HG02938 (cell line): Measurements from ENCODE around the gene BCL2L15.

Experiments
- ATAC-seq: cut with Tn5 transposase; IDR thresholded peaks from one replicate; pipeline ENCODE4 v1.9.1; 2021; ENCODE audit warnings: mild to moderate bottlenecking, moderate library complexity; ENCODE audit not compliant: unreplicated experiment

BCL2L15 gene

GRCh38 chr1:113887402-113888175, at the start of gene BCL2L15:
TSS of gene BCL2L15 (minus strand) at chr1:113887581. CDS start at chr1:113887375, 206 bp downstream.
- no peak for ATAC-seq

DNA sequence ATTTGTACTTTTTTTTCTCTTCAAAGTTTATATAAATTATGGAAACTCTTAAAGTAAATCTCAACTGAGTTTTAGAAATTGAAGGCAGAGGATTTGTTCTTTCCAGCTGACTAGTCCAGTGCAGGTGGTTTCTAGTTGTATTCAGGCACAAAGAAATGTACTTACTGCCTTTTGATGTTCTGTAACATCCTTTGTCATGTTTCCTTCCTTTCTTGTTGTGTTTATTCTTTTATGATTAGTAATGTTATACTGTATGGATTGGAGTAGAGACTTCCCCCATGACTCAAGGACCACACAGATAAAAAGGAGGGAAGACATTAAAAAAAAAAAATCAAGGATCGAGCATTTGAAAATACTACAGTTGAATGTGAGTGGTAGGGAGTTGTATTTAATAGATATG, 49.8 kb upstream of the BCL2L15 start:
- ATAC-seq = no peak

GRCh38 chr1:113935970-113936369, 48.6 kb upstream of the BCL2L15 start:
- no peak for ATAC-seq

DNA sequence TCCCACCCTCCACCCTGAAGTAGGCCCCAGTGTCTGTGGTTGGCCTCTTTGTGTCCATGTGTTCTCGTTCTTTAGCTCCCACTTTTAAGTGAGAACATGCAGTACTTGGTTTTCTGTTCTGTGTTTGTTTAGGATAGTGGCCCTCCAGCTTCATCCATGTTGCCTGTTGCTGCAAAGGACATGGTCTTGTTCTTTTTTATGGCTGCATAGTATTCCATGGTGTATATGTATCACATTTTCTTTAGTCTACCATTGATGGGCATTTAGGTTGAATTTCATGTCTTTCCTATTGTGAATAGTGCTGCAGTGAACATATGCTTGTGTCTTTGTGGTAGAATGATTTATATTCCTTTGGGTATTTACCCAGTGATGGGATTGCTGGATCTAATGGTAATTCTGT, 47.8 kb upstream of the BCL2L15 start:
- ATAC-seq = no peak

DNA sequence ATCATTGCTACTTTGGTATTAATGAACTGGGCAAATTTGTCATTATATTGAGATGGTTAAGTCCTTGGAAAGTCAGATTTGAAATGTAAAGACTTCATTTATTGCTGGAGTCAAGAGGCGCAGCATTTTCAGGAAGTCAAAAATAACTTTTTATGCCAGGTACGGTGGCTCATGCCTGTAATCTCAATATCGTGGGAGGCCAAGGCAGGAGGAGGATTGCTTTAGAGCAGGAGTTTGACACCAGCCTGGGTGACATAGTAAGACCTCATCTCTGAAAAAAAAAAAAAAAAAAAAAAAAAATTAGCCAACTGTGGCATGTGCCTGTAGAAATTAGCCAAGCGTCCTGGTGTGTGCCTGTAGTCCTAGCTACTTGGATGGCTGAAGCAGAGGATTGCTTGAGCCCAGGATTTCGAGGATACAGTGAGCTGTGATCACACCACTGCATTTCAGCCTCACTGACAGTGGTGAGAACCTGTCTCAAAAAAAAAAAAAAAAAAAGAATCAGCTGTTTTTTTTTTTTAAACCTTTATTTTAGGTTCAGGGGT, 47.2 kb upstream of the BCL2L15 start:
- ATAC-seq = no peak

GRCh38 chr1:113934006-113934405, 46.6 kb upstream of the BCL2L15 start:
- no peak for ATAC-seq

- ATAC-seq = no peak
These were observed 44.1 kb upstream of the BCL2L15 start for GRCh38 chr1:113931451-113931851.

- ATAC-seq = peak; percentile 54
These were observed 43.2 kb upstream of the BCL2L15 start for GRCh38 chr1:113930499-113931161.

GRCh38 chr1:113929750-113930498, 42.5 kb upstream of the BCL2L15 start:
- ATAC-seq = peak; percentile 20

DNA sequence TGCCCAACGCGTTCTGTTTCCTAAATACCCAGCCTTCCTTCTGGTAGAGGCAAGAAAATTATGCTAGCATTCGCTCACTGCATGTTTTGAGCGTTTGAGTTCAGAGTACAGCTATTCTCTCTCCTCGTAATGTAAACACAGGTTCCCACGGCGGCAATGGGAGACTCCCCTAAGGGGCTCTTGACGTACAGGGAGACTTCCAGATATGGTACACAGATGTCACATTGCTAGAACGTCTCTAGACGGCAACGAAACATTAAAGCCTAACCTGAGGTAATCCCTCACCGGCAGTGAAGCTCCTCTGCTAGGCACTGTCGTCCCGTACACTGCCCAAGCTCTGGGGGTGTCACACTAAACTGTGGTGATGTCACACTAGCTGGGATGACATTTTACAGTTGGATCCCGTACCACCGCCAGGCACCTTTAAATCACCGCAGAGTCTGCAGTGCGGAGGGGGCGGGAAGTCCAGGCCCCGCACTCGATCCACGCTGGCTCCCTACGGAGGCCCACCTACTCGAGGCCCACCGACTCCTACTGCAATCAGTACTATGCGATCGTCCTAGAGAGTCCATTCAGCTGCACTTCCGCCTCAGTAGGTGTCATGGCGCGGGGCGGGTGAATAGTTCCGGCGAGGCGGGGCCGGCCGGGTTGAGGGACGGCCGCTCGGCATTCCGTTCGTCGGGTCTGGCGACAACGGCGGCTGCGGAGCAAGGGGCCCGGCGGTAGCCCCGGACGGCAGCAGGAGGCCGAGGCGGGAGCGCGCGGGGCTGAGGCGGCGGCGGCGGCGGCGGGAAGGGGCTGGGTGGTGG, 41.8 kb upstream of the BCL2L15 start, which contains the start of gene HIPK1:
Gene HIPK1, plus strand, starts transcription at position 384 of the 809 bp plus-strand sequence.
- ATAC-seq = peak; percentile 52

- ATAC-seq = peak; percentile 30
These were observed 41.0 kb upstream of the BCL2L15 start for GRCh38 chr1:113928187-113928930.

GRCh38 chr1:113924473-113924872, 37.1 kb upstream of the BCL2L15 start:
- ATAC-seq = no peak

DNA sequence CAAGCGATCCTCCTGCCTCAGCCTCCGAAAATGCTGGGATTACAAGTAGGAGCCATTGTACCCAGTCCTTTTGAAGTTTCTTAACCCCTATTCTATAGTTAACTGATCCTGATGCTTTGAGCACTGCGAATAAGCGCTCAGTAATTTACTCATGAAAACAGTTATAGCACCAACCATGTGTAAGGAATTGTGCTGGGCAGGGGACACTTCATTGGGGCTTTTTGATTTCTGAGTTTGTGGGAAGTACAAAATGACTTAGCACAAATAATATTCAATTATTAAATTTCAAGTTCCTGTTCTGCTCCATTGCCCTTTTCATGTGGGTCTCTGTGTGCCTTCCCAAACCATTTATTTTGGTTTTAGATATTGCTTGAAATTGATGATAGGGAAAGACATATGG, 35.6 kb upstream of the BCL2L15 start:
- no peak for ATAC-seq

DNA sequence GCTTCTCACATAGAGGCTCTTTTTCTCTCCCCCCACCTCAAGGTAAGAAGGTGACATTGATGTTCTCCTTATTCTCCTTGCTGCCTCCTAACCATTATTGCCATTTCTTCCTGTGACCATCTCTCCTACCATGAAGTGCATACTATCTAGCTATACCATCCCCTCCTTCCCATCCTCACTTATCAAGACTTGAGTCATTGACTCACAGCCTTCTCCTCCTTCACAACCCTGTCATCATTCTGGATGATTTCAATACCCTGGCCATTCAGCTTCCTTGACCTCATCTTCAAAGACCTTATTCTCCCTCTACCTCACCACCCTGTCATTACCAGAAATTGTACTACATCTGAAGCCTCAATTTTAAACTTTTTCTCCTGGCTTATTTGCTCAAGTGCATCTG, 30.9 kb upstream of the BCL2L15 start:
- ATAC-seq = no peak

DNA sequence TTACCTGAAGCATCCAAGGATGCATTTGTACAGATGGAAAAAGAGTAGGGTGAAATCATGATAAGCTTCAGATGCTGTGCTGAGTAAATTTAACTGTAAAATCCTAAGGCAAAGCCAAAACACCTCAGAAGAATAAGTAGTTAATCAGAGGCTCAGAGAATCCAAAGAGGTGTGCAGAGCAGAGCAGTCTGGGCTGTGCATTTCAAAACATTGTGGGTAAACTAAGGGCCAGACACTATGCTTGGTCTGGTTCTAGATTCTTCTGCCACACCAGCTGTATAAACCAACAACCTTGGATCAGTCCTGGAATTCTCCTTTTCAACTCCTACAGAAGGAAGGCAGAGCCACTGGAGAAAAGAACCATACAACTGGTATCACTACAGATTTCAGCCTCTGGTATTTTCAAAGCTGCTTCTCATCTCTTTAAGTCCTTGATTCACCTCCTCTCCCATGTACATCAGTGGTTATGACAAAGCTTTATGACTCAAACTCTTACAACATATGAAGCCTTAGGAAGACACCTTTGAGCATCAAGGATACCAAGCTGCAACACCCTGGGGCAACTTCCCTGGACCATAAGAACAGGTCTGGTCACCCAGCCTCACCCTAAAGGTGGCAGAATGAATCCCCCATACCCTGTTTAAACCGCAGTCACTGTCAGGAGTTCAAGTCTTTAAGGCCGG, 30.2 kb upstream of the BCL2L15 start:
- no peak for ATAC-seq

- ATAC-seq = no peak
These were observed 29.6 kb upstream of the BCL2L15 start for GRCh38 chr1:113916974-113917373.

DNA sequence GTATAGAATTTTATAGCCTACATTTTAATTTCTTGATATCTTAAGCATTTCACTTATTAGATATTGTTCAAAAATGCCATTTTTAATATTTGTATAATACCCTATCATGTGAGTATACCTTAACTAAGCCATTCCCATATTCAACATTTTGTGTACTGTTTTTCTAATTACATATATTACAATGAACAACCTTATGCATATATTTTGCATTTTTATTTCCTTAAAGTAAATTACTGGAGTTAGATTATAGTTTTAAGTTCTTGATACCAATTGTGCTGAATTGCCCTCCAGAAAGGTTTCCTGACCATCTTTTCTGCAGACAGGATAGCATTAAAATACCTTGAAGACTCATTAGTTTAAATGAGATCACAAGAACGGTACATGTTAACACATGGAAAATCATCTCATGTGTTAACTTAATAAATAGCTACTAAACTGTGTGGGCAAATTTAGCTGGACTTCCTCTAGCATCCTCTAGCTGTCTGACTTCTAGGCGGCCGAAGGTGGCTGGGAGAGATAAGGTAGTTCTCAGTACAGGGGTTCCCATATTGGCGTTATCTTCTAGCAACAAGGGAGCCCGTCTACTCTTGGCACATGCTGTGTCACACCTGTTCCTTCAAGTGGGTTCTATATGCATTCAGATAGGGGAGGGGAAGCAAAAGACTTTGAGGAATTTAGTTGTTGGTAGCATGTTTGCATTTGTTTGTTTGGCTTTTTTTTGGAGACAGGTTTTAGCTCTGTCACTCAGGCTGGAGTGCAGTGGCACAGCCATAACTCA, 26.7 kb upstream of the BCL2L15 start:
- no peak for ATAC-seq

DNA sequence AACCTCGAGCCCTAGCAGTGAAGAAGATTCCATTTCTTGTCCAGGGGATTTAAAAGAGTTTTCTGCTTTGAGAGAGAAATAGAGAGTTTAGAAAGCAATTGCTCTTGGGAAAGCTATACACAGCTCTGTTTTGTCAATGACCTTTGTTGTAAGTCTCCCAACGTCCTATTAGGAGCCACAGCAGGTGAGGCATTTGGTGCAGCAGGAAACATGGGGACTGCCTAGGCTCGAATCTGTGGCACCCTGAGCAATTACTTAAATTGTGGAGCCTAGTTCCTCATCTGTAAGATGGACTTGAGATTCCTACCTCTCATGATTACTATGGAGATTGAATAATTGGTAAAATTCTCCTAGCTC, 25.9 kb upstream of the BCL2L15 start:
- no peak for ATAC-seq
